IPS-NIHi11 (cell line): ENCODE measurements around the gene DMRT2.

Experiments
- DNase-seq: peaks from one replicate; pipeline ENCODE4 v3.0.0; 2012; ENCODE audit warnings: mixed read lengths, low spot score

The DMRT2 gene

GRCh38 chr9:1047591-1048230, 2.4 kb upstream of the DMRT2 start:
- no peak for DNase-seq

- no peak for DNase-seq
These were observed 1.9 kb upstream of the DMRT2 start for GRCh38 chr9:1048231-1048619.

- no peak for DNase-seq
These were observed 1.3 kb upstream of the DMRT2 start for GRCh38 chr9:1048811-1049210.

- no peak for DNase-seq
These were observed 516 bp upstream of the DMRT2 start for GRCh38 chr9:1049641-1050040.

GRCh38 chr9:1051210-1051583, 1.0 kb downstream of the DMRT2 start:
- DNase-seq: peak; percentile 27

GRCh38 chr9:1051584-1052275, 1.6 kb downstream of the DMRT2 start:
- DNase-seq: peak; percentile 60

GRCh38 chr9:1052365-1053281, 2.5 kb downstream of the DMRT2 start:
- no peak for DNase-seq

- DNase-seq: no peak
These were observed 3.1 kb downstream of the DMRT2 start for GRCh38 chr9:1053282-1053621.

- no peak for DNase-seq
These were observed 3.8 kb downstream of the DMRT2 start for GRCh38 chr9:1053986-1054425.

- DNase-seq: no peak
These were observed 5.0 kb downstream of the DMRT2 start for GRCh38 chr9:1055166-1055565.

GRCh38 chr9:1057910-1058309, 7.8 kb downstream of the DMRT2 start:
- no peak for DNase-seq

- DNase-seq: no peak
These were observed 8.8 kb downstream of the DMRT2 start for GRCh38 chr9:1058826-1059487.

- DNase-seq: no peak
These were observed 15.0 kb downstream of the DMRT2 start for GRCh38 chr9:1065130-1065529.

- no peak for DNase-seq
These were observed 20.5 kb downstream of the DMRT2 start for GRCh38 chr9:1070692-1071091.

GRCh38 chr9:1071730-1072129, 21.6 kb downstream of the DMRT2 start:
- no peak for DNase-seq

GRCh38 chr9:1073497-1073896, 23.3 kb downstream of the DMRT2 start:
- DNase-seq: no peak

GRCh38 chr9:1077616-1078015, 27.5 kb downstream of the DMRT2 start:
- no peak for DNase-seq

- DNase-seq: peak; percentile 68
These were observed 33.3 kb downstream of the DMRT2 start for GRCh38 chr9:1083325-1083913.

GRCh38 chr9:1085086-1085485, 34.9 kb downstream of the DMRT2 start:
- no peak for DNase-seq

- DNase-seq: no peak
These were observed 36.4 kb downstream of the DMRT2 start for GRCh38 chr9:1086517-1086916.

- no peak for DNase-seq
These were observed 37.1 kb downstream of the DMRT2 start for GRCh38 chr9:1087120-1087881.
